Prostate gland (tissue), 2 donors: Measurements from ENCODE around the gene SLC28A1. TPM values are rescaled to one million over a fixed set of nuclear protein-coding genes. Genes with fewer than 3 reads are reported as not detected.

Experiments
- DNase-seq: peaks from one replicate; pipeline ENCODE4 v3.0.0-alpha.2; 2019; ENCODE audit warnings: low spot score
- H3K27ac ChIP-seq, 2 donors: fragments of 200-600 bp; sonication (generic); 2 replicates each; pipeline ENCODE4 v1.5.1; 2017 to 2019
- H3K27me3 ChIP-seq: fragments of 200-600 bp; sonication (generic); replicated peaks from 2 replicates; pipeline ENCODE4 v1.5.1; 2019; ENCODE audit not compliant: insufficient read depth
- H3K36me3 ChIP-seq, 2 donors: fragments of 200-600 bp; sonication (generic); 1 replicate in 1 of 2; 2 replicates in 1 of 2; pipeline versions ENCODE4 v1.5.1 to v1.8.1; 2017 to 2019
- H3K4me1 ChIP-seq: fragments of 200-600 bp; sonication (generic); replicated peaks from 2 replicates; pipeline ENCODE4 v1.5.1; 2019
- H3K4me3 ChIP-seq, 2 donors: fragments of 200-600 bp; sonication (generic); 2 replicates each; pipeline ENCODE4 v1.5.1; 2017 to 2019
- H3K9me3 ChIP-seq: fragments of 200-600 bp; sonication (generic); 2 replicates; pipeline ENCODE4 v1.5.1; 2017
- POLR2A ChIP-seq: fragments of 450-650 bp; IDR thresholded peaks from one replicate; pipeline ENCODE4 v1.6.1; 2016; ENCODE audit warnings: antibody characterized with exemption, mild to moderate bottlenecking
- POLR2AphosphoS5 ChIP-seq: sonication (generic); formaldehyde crosslinking; IDR thresholded peaks from one replicate; pipeline ENCODE4 v1.6.1; 2017; ENCODE audit warnings: antibody characterized with exemption
- WGBS: methylation state at CpG from one replicate; pipeline ENCODE4 v1.1.5; 2018; 5-methylcytosine and 5-hydroxymethylcytosine counted together
- intact Hi-C: fragments of 100-400 bp; cut with DNase I; formaldehyde crosslinking; loops from one replicate; pipeline ENCODE4 v1.14.2; 2022
- total RNA-seq, 2 donors: library from RNA; depleted of rRNA; stranded (reverse); fragments of >200 nt; gene quantifications; one replicate each; pipeline ENCODE4 v1.1.0, GENCODE V29; 2016
- TF ChIP-seq, protein P1 (sequence below), 4 experiments: fragments of 200-600 bp in 2 of 4; fragments of 450-650 bp in 2 of 4; sonication (generic) in 2 of 4; IDR thresholded peaks; 1 replicate in 3 of 4; 2 replicates in 1 of 4; pipeline ENCODE4 v1.5.1; 2016 to 2019; ENCODE audit warnings: antibody characterized with exemption in 4 of 4, mild to moderate bottlenecking in 2 of 4, moderate library complexity in 2 of 4

The SLC28A1 gene
- total RNA-seq, 2 donors from 2014 or later = not detected

DNA sequence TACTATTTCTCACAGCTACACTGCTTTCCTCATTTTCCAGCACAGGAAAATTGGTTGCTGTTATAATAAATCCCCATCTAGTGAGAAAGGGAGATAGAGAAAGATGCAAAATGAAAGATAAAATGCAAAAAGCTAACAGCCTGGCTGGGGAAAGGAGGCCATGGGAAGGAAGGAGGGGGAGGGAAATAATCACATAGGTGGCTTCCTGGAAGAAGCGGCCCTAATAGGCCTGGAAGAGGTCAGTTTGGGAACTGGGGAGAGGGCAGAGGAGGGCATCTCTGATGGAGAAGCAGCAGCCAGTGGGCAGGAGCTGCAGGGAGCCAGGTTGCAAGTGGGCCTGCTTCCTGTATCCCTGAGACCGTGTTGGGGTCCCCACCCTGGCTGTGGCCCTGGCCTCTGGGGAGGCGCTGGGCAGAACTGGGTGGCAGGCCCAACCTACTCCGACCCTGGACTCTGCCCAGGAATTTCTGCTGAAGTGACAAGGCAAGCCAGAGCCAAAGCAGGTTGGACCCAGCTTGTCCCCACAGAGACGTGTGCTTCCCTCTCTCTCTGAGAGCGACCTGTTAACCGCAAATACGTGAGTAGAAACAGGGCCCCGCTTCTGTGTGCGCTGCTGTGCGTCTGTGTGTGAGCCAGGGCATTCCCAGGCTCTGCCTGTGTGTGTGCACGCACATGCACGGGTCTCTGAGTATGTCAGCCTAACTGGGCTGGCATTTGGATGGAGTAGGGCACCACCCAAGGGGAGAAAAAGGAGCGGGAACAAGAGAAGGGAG is 1.9 kb downstream of the SLC28A1 start:
- H3K4me1 ChIP-seq = no peaks in the 10 kb centered on the region
- no peak overlapping the region for H3K27ac ChIP-seq
- no peaks in the 10 kb centered on the region for H3K9me3 ChIP-seq
- no peak overlapping the region for H3K4me3 ChIP-seq
- no peaks in the 10 kb centered on the region for H3K36me3 ChIP-seq
- intact Hi-C loops = no loop called here
- 73% methylated on average over 14 of the region's 14 CpGs for WGBS
- DNase-seq = no peak
- no peaks in the 10 kb centered on the region for H3K27me3 ChIP-seq
- TF ChIP-seq, protein P1, sequence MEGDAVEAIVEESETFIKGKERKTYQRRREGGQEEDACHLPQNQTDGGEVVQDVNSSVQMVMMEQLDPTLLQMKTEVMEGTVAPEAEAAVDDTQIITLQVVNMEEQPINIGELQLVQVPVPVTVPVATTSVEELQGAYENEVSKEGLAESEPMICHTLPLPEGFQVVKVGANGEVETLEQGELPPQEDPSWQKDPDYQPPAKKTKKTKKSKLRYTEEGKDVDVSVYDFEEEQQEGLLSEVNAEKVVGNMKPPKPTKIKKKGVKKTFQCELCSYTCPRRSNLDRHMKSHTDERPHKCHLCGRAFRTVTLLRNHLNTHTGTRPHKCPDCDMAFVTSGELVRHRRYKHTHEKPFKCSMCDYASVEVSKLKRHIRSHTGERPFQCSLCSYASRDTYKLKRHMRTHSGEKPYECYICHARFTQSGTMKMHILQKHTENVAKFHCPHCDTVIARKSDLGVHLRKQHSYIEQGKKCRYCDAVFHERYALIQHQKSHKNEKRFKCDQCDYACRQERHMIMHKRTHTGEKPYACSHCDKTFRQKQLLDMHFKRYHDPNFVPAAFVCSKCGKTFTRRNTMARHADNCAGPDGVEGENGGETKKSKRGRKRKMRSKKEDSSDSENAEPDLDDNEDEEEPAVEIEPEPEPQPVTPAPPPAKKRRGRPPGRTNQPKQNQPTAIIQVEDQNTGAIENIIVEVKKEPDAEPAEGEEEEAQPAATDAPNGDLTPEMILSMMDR (IDR thresholded peaks at IDR 0.05) = no peak
- TF ChIP-seq POLR2AphosphoS5 (no peak), POLR2A (no peak)

DNA sequence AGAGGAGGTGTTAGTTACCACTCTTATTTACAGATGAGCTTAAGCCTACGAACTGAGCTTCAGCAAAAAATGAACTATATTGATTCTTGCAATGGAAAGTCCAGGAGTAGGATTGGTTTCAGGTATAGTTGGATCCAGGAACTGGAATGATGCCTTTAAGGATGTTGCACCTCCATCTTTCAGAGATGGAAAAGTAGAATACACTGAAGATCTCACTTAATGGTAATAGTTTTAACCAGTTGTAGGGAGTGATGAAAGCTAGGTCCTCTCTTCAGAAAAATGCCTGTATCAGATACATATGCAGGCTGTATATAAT is 2.5 kb downstream of the SLC28A1 start:
- Histone ChIP-seq H3K27me3 (no peaks in the 10 kb centered on the region), H3K4me1 (no peaks in the 10 kb centered on the region), H3K36me3 (no peaks in the 10 kb centered on the region), H3K27ac (no peak overlapping the region), H3K9me3 (no peaks in the 10 kb centered on the region), H3K4me3 (no peak overlapping the region)
- no peak for DNase-seq
- intact Hi-C loops = no loop called here
- 41% methylated on average over 1 of the region's 1 CpG for WGBS
- TF ChIP-seq, protein P1 (IDR thresholded peaks at IDR 0.05) = no peak
- TF ChIP-seq POLR2AphosphoS5 (no peak), POLR2A (no peak)

DNA sequence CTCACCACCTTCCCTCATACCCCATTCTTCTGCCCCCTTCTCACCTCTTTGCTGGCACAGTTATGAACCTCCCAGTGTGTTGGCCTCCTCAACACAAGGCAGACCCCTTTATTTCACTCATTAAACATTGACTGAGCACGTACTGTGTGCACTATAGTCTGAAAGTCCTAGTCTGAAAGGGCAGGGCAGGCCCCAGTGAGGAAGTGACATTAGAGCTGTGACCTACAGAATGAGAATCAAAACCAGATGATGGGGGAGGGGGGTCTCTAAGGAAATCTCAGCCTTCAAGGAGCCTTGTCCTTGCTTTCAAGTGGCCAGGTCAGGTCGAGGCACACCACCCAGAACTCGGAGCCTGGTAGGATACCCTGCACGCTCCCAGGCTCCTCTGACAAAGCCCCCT is 3.5 kb downstream of the SLC28A1 start:
- no peaks in the 10 kb centered on the region for H3K9me3 ChIP-seq
- no peak for DNase-seq
- H3K4me1 ChIP-seq = no peaks in the 10 kb centered on the region
- no peak overlapping the region for H3K27ac ChIP-seq
- H3K4me3 ChIP-seq = no peak overlapping the region
- intact Hi-C loops = no loop called here
- H3K36me3 ChIP-seq = no peaks in the 10 kb centered on the region
- 86% methylated on average over 4 of the region's 4 CpGs for WGBS
- TF ChIP-seq POLR2AphosphoS5 = no peak
- TF ChIP-seq, protein P1 (IDR thresholded peaks at IDR 0.05) = no peak
- no peak for TF ChIP-seq POLR2A
- no peaks in the 10 kb centered on the region for H3K27me3 ChIP-seq

DNA sequence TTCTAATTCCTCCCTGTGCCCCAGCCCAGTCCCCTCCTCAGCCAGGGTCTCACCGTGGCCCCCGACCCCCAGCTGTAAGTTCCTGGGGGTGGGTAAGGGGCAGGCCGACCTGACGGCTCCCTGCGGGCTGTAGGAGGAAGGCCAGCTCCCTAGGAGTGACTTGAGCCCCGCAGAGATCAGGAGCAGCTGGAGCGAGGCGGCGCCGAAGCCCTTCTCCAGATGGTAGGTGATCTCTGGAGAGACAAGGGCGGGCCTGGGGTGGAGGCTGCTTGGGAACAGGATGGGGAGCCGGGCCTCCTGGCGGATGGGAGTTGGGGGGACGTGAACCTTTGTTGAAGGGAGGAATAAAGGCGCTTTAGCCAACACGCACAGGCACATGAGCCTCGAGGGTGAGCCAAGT is 4.2 kb downstream of the SLC28A1 start:
- no peaks in the 10 kb centered on the region for H3K4me1 ChIP-seq
- TF ChIP-seq POLR2AphosphoS5 (no peak), POLR2A (no peak)
- TF ChIP-seq, protein P1 (IDR thresholded peaks at IDR 0.05) = no peak
- H3K36me3 ChIP-seq = no peaks in the 10 kb centered on the region
- intact Hi-C loops = no loop called here
- no peak overlapping the region for H3K27ac ChIP-seq
- DNase-seq = no peak
- no peak overlapping the region for H3K4me3 ChIP-seq
- WGBS = 83% methylated on average over 17 of the region's 17 CpGs
- no peaks in the 10 kb centered on the region for H3K27me3 ChIP-seq
- H3K9me3 ChIP-seq = no peaks in the 10 kb centered on the region

DNA sequence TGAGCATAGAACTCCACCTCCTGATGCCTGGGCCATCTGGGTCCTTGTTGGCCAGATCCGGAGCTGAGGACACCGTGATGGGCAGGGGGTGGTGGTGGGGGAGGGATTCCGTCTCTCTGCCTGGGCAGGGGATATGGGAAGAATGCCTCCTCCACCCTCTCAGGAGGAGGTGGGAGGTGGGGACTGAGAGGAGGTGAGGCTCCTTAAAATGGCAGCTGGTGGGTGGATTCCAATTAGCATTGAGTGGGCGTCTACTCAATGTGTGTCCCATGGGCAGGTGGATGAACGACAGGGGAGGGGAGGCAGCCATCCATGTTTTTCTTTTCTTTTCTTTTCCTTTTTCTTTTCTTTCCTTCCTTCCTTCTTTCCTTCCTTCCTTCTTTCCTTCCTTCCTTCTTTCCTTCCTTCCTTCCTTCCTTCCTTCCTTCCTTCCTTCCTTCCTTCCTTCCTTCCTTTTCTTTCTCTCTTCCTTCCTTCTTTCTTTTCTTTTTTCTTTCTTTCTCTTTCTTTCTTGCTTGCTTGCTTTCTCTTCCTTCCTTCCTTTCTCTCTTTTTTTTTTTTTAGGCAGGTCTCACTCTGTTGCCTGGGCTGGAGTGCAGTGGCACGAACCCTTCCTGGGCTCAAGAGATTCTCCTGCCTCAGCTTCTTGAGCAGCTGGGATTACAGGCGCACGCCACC is 5.0 kb downstream of the SLC28A1 start:
- H3K4me3 ChIP-seq = no peak overlapping the region
- 78% methylated on average over 8 of the region's 8 CpGs for WGBS
- no peaks in the 10 kb centered on the region for H3K36me3 ChIP-seq
- DNase-seq = no peak
- intact Hi-C loops = no loop called here
- no peaks in the 10 kb centered on the region for H3K9me3 ChIP-seq
- no peak overlapping the region for H3K27ac ChIP-seq
- no peaks in the 10 kb centered on the region for H3K4me1 ChIP-seq
- no peaks in the 10 kb centered on the region for H3K27me3 ChIP-seq
- TF ChIP-seq POLR2A (no peak), POLR2AphosphoS5 (no peak)
- TF ChIP-seq, protein P1 (IDR thresholded peaks at IDR 0.05) = no peak
